Right lobe of liver (tissue), 4 donors: ENCODE measurements around the gene CIAO3.

Experiments used
- POLR2A ChIP-seq: fragments of 450-650 bp; IDR thresholded peaks from one replicate; pipeline ENCODE4 v1.6.1; 2017; ENCODE audit warnings: antibody characterized with exemption, mild to moderate bottlenecking
- TF ChIP-seq, protein P1 (sequence below), 4 donors: fragments of 200-600 bp in 3 of 4; fragments of 450-650 bp in 1 of 4; IDR thresholded peaks; one replicate each; pipeline versions ENCODE4 v1.5.1 to v1.8.0; 2016 to 2022; ENCODE audit warnings: antibody characterized with exemption in 4 of 4, mild to moderate bottlenecking in 2 of 4
- donor health status: DM: no; HTN: no; CAD: no.
- donor health status: DM: no; HTN: no; CAD: no.
- donor health status: DM: no; HTN: yes; CAD: no.

GRCh38 chr16:785563-786535, 45.1 kb upstream of the CIAO3 start:
- TF ChIP-seq, protein P1, sequence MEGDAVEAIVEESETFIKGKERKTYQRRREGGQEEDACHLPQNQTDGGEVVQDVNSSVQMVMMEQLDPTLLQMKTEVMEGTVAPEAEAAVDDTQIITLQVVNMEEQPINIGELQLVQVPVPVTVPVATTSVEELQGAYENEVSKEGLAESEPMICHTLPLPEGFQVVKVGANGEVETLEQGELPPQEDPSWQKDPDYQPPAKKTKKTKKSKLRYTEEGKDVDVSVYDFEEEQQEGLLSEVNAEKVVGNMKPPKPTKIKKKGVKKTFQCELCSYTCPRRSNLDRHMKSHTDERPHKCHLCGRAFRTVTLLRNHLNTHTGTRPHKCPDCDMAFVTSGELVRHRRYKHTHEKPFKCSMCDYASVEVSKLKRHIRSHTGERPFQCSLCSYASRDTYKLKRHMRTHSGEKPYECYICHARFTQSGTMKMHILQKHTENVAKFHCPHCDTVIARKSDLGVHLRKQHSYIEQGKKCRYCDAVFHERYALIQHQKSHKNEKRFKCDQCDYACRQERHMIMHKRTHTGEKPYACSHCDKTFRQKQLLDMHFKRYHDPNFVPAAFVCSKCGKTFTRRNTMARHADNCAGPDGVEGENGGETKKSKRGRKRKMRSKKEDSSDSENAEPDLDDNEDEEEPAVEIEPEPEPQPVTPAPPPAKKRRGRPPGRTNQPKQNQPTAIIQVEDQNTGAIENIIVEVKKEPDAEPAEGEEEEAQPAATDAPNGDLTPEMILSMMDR (IDR thresholded peaks at IDR 0.05) = peak; percentile 62 to 84 (median 72)
- no peak for TF ChIP-seq POLR2A
